OCI-LY7 (cell line): ENCODE data around the gene ZC3H18. TPM values are rescaled to one million over a fixed set of nuclear protein-coding genes. Genes with fewer than 3 reads are reported as not detected.

ENCODE experiments used
- BruUV-seq: library from RNA; stranded (reverse); fragments of 400-500 nt; replicated peaks from 2 replicates; lab custom pipeline; 2021; lab: Mats Ljungman, UMichigan
- CTCF ChIA-PET: fragments of 300-600 bp; sonication (Branson Sonifier 250); formaldehyde crosslinking; loops from one replicate; lab custom pipeline; 2022; ENCODE audit warnings: antibody characterized with exemption; ENCODE audit not compliant: unreplicated experiment; lab: Charles Lee
- POLR2A ChIA-PET: fragments of 300-600 bp; sonication (Branson Sonifier 250); formaldehyde crosslinking; loops from one replicate; lab custom pipeline; 2022; ENCODE audit warnings: antibody characterized with exemption; lab: Charles Lee
- DNase-seq: peaks from one replicate; pipeline ENCODE4 v3.0.0-alpha.2; 2015; ENCODE audit warnings: low spot score
- H2AFZ ChIP-seq: fragments of 200-600 bp; sonication (generic), shearing (Covaris generic); 2 replicates; pipeline ENCODE4 v1.6.1; 2014; ENCODE audit warnings: mild to moderate bottlenecking, antibody characterized with exemption, low read length, moderate library complexity
- H3K27ac ChIP-seq: fragments of 200-600 bp; sonication (generic); 2 replicates; pipeline ENCODE4 v1.5.1; 2014; ENCODE audit warnings: mixed run types, low read depth, mild to moderate bottlenecking, moderate library complexity, low read length, inconsistent platforms; ENCODE audit not compliant: poor library complexity, severe bottlenecking
- H3K36me3 ChIP-seq: fragments of 200-600 bp; sonication (generic); 2 replicates; pipeline ENCODE4 v1.6.1; 2014; ENCODE audit warnings: mild to moderate bottlenecking, antibody characterized with exemption, low read length, moderate library complexity, mixed read lengths; ENCODE audit not compliant: insufficient read depth
- H3K4me1 ChIP-seq: fragments of 200-600 bp; sonication (generic); 2 replicates; pipeline ENCODE4 v1.5.1; 2014; ENCODE audit warnings: mild to moderate bottlenecking, low read length; ENCODE audit not compliant: insufficient read depth, poor library complexity, severe bottlenecking
- H3K4me2 ChIP-seq: fragments of 200-600 bp; sonication (generic); 2 replicates; pipeline ENCODE4 v1.6.1; 2014; ENCODE audit warnings: mild to moderate bottlenecking, low read length
- H3K4me3 ChIP-seq: fragments of 200-600 bp; sonication (generic); 2 replicates; pipeline ENCODE4 v1.5.1; 2014; ENCODE audit warnings: mild to moderate bottlenecking, low read depth, low read length; ENCODE audit not compliant: poor library complexity, severe bottlenecking
- H3K79me2 ChIP-seq: fragments of 200-600 bp; sonication (generic); 2 replicates; pipeline ENCODE4 v1.6.1; 2016; ENCODE audit warnings: low read depth, mild to moderate bottlenecking, low read length, moderate library complexity, mixed read lengths; ENCODE audit not compliant: insufficient read depth
- H3K9me2 ChIP-seq: fragments of 200-600 bp; sonication (generic); 2 replicates; pipeline ENCODE4 v1.6.1; 2016; ENCODE audit warnings: mild to moderate bottlenecking, low read length, mixed read lengths; ENCODE audit not compliant: insufficient read depth
- H3K9me3 ChIP-seq: fragments of 200-600 bp; sonication (generic); 2 replicates; pipeline ENCODE4 v1.6.1; 2014; ENCODE audit warnings: mild to moderate bottlenecking, mixed run types, low read length, mixed read lengths
- H4K20me1 ChIP-seq: fragments of 200-600 bp; sonication (generic); 2 replicates; pipeline ENCODE4 v1.6.1; 2014; ENCODE audit warnings: mild to moderate bottlenecking, antibody characterized with exemption, low read length, moderate library complexity, mixed read lengths; ENCODE audit not compliant: insufficient read depth
- EZH2phosphoT487 ChIP-seq: fragments of 200-600 bp; sonication (generic); IDR thresholded peaks from 2 replicates; pipeline ENCODE4 v1.6.1; 2018; ENCODE audit warnings: low read depth, borderline replicate concordance, mild to moderate bottlenecking, mixed run types, antibody characterized with exemption, low read length, moderate library complexity, mixed read lengths
- intact Hi-C: fragments of 100-400 bp; cut with micrococcal nuclease; formaldehyde crosslinking; loops from one replicate; pipeline ENCODE4 v1.10.0; 2022; ENCODE audit not compliant: unreplicated experiment
- total RNA-seq, 2 experiments: library from RNA; depleted of rRNA in 1 of 2; stranded (reverse); fragments of >200 nt in 1 of 2; shearing (Covaris generic) in 1 of 2; gene quantifications; 2 replicates each; pipeline ENCODE4 v1.2.3, GENCODE V29; 2014 to 2022
- TF ChIP-seq, protein P1 (sequence below): fragments of 200-600 bp; sonication (generic); conservative IDR thresholded peaks from 2 replicates; pipeline ENCODE4 v1.5.1; 2014; ENCODE audit warnings: mild to moderate bottlenecking, antibody characterized with exemption, low read length, moderate library complexity, mixed read lengths

Gene ZC3H18
- total RNA-seq, 2 experiments from 2014 or later, result 22.2 to 79.0 TPM

DNA sequence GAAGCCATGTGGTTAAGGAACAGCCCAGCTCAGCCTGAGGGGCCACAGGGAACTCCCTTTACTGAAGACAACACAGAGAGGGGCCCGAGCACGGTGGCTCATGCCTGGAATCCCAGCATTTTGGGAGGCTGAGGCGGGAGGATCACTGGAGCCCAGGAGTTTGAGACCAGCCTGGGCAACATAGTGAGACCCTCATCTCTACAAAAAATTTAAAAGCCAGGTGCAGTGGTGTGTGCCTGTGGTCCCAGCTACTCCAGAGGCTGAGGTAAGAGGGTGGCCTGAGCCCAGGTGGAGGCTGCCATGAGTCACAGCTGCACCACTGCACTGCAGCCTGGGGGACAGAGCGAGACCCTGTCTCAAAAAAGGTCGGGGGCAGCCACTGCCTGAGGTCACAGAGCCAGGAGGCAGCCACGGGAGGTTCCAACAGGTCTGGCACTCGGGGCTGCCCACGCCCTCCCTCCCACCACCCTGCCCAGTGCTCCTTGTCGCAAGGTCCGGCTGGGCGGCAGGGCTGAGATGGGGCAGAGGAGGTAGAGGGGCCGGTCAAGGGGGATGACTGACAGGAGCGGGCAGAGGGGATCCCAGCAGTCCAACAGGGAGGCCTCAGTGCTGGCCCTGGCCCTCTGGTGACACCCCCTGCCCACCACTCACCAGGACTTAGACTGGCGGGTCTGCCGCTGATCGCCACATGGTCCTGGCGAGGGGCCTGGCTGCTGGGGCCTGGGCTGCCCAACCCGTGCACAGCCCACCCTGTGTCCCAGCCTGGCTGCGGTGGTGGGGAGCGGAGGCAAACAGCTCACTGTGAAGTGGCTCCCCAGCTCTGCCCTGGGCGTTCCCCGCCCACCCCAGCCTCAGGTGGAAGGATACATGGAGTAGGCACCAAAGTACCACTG lies 77.2 kb downstream of the ZC3H18 start:
- no peak for DNase-seq
- Histone ChIP-seq H4K20me1 (peaks cover 17% of the 10 kb centered on the region), H3K4me1 (peaks cover 31% of the 10 kb centered on the region), H3K27ac (no peak overlapping the region), H3K9me2 (no peaks in the 10 kb centered on the region), H3K4me3 (no peak overlapping the region), H3K9me3 (no peaks in the 10 kb centered on the region), H3K36me3 (peaks cover 72% of the 10 kb centered on the region), H3K4me2 (no peak overlapping the region), H3K79me2 (peaks cover 31% of the 10 kb centered on the region), H2AFZ (no peak overlapping the region)
- TF ChIP-seq, protein P1, sequence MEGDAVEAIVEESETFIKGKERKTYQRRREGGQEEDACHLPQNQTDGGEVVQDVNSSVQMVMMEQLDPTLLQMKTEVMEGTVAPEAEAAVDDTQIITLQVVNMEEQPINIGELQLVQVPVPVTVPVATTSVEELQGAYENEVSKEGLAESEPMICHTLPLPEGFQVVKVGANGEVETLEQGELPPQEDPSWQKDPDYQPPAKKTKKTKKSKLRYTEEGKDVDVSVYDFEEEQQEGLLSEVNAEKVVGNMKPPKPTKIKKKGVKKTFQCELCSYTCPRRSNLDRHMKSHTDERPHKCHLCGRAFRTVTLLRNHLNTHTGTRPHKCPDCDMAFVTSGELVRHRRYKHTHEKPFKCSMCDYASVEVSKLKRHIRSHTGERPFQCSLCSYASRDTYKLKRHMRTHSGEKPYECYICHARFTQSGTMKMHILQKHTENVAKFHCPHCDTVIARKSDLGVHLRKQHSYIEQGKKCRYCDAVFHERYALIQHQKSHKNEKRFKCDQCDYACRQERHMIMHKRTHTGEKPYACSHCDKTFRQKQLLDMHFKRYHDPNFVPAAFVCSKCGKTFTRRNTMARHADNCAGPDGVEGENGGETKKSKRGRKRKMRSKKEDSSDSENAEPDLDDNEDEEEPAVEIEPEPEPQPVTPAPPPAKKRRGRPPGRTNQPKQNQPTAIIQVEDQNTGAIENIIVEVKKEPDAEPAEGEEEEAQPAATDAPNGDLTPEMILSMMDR, result no peak
- no peak for TF ChIP-seq EZH2phosphoT487
- no TSS peak for BruUV-seq
- intact Hi-C loops, result no loop called here
- POLR2A ChIA-PET, result no interaction called here
- CTCF ChIA-PET, result no interaction called here

DNA sequence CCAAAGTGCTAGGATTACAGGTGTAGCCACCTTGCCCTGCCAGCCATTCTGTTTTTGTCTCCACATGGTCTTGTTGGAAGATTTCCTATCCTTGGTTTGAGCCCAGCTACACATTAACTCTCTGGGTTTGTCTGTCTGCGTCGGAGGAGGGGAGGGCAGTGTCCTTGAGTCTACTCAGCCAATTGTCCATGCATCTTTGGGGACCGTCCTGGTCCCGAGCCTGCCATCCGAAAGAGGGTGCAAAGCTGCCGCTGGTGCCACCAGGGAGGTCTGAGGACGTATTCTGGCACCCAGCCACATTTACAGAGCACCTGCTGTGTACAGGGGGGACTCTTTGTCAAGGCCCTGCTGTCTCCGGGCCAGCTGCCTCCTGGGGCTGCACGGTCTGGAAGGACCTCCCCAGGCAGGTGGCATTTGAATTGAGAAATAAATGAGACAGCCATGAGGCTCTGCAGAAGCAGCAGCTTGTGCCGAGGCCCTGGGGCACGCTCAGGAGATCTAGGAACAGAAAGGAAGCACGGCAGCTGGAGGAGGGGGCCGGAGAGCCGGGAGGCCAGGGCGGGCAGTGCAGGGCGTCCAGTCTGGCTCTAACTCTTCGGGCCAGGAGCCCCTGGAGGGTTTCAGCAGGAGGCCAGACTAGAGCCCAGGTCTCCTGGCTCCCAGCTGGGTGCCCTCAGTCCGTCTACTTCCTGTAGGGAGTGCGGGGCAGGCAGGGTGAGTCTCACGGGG lies 79.2 kb downstream of the ZC3H18 start:
- Histone ChIP-seq H4K20me1 (peaks cover 17% of the 10 kb centered on the region), H3K4me2 (peak overlapping the region; percentile 100), H3K4me1 (peaks cover 36% of the 10 kb centered on the region), H3K9me3 (no peaks in the 10 kb centered on the region), H3K79me2 (peaks cover 31% of the 10 kb centered on the region), H3K4me3 (peak overlapping the region; percentile 90), H3K9me2 (no peaks in the 10 kb centered on the region), H2AFZ (no peak overlapping the region), H3K36me3 (peaks cover 59% of the 10 kb centered on the region), H3K27ac (peak overlapping the region; percentile 94)
- intact Hi-C loops, result no loop called here
- peak; percentile 41 for DNase-seq
- CTCF ChIA-PET, result no interaction called here
- no TSS peak for BruUV-seq
- POLR2A ChIA-PET, result interaction anchor here (0.7 kb wide), 1 partner anchor 469 kb away, joined by 7 read pairs; no protein-coding TSS in a partner anchor
- TF ChIP-seq, protein P1, result no peak
- TF ChIP-seq EZH2phosphoT487, result no peak
